Fibroblast of peridontal ligament (primary cell): ENCODE data around the gene ERCC8.
"Not testable (repeated sequence)": the region's sequence is repeated elsewhere in the genome, so short reads cannot be mapped to it uniquely, and the experiment has no call there.

Experiments used
- DNase-seq: peaks from one replicate; pipeline ENCODE4 v3.0.0-alpha.2; 2010; ENCODE audit errors: extremely low read depth

The ERCC8 gene

DNA sequence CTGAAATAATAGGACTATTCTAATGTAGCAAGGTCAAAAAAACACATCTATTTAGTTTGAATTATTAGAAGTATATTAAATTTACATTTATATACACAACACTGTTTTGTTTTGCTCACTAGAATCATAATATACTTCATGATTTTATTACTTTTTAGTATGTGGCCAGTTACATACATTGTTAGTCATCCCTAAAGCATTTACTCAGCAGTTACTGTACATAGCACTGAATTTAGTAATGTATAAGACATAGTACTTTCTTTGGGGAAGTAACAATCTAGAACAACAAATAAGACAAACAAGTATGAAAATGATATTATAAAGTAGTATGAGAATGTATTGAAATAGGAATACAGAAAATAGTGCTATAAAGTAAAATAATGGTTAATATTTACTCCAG is 28.2 kb downstream of the ERCC8 start:
- DNase-seq: peak; percentile 12

DNA sequence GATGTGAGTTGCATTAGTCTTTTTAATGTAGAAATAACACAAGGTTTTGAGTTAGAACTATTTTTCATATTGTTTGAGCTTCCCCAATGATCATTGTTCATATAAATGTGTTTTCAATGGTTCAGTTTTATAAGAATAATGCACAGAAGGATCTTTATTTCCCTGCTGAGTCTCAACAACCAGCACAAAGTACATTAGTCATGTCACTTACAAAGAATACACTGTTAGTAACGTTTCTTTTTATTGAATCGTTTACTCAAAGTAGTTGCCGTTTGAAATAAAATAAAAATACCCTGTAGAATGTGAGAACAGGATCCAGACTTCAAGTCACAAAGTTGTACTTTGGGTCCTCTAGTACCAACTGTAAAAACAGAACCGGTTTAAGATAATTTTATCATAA is 41.5 kb downstream of the ERCC8 start:
- DNase-seq: no peak

DNA sequence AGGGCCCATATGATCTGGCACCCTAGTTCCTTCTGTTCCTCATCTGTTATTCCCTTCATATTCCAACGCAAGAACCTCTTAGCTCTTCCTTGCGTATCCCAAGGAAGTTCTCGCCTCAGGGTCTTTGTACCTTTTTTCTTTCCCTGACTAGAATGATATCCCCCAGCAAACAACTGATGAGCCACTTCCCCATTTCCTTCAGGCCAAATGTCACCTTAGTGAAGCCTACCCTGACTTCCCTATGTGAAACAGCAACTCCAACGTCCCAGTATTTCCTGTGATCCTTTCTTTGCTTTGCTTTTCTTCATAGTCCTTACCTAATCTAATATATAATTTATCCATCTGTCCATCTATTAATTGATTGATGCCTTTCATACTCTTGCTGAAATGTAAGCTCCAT is 47.9 kb downstream of the ERCC8 start:
- no peak for DNase-seq

DNA sequence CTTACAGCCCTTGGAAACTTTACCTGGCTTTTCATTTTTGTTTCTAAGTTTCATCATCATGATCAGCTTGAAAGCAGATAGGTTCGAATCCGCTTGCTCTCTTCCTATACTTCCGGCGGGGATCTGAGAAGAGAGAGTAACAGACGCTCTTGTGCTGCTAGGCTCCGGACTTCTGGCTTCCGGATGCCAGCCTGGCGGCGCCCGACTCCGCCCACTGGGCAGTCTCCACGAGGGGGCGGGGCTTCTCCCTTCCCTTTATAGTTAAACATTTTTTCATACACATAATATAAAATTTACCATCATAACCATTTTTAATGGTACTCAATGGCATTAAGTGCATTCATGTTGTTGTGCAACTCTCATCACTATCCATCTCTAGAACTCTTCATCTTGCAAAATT is 51.3 kb downstream of the ERCC8 start:
- no peak for DNase-seq

- DNase-seq: no peak
Measured at GRCh38 chr5:60891667-60892066, 53.2 kb downstream of the ERCC8 start.

DNA sequence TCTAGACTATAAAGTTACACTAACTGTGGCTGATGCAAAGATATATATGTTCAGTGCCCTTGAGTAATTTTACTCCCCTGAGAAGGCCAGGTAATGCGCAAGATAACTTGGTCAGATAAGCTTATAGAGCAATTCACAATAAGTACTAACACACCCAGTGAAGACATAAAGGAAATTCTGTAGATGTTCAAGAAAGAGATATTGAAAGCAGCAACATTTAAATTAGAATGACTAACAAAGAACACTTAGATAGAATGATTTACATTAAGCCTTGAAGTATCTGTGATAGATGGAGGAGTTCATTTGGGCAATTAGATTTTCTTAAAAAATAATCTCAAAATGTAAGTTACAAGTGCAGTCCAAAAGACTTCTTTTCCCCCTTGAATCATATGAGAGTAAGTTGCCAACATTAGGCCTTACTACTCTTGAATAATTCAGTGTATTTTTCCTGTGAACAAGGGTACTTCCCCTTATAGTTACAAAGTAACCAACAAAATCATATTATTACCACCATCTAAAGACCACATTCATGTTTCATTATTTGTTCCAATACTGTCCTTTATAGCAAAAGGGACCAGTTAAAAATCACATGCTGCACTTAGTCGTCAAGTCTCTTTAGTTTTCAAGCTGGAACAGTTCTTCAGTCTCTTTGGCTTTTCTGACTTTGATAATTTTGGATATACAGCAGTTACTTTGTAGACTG is 56.4 kb downstream of the ERCC8 start:
- DNase-seq: no peak

- no peak for DNase-seq
Measured at GRCh38 chr5:60887746-60888145, 57.1 kb downstream of the ERCC8 start.

DNA sequence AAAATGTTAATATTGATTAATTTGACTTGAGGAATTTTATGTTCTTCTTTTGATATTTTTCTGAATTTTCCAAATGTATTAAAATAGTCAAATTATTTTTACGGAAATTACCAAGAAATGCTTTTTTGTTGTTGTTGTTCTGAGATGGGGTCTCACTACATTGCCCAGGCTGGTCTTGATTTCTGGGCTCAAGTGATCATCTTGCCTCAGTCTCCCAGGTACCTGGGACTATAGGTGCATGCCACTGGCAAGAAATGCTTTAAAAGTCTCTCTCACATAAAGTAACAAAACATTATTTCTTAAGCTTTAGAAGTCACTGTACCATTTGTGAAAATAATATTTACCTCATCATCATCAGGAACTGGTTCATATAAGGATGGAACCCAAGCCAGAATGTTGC is 57.8 kb downstream of the ERCC8 start:
- DNase-seq: no peak

DNA sequence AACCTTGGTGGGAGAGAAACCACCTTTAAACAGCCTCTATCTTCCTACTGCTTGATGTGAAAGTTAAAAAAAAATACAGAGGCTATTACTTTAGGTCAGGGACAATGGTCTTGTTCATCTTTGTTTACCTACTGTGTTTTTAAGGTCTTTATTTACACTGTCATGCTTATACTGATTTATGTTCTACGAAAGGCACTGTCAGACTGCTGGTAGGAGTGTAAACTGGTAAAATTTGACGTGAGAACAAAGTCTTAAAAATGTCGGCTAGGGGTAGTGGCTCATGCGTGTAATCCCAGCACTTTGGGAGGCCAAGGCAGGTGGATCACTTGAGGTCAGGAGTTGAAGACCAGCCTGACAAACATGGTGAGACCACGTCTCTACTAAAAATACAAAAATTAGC is 58.7 kb downstream of the ERCC8 start:
- DNase-seq: no peak

DNA sequence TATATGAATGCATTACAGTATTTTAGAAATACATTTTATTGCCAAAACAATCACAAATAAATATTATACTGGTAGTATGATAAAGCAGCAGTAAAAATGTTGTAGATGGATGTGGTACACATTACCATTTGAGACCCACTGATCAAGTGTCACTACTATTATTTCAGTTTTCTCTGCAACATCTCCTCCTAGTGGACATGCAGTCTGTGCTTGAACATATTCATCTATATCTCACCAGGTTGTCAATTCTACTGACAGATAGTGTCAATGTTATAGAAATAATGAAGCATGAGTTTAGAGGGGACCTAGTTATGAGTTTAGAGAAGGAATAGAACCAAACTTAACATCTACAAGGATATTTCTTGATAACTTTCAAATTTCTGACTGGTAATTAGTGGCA is 61.6 kb downstream of the ERCC8 start:
- peak; percentile 11 for DNase-seq

GRCh38 chr5:60872892-60873291 is 72.0 kb downstream of the ERCC8 start:
- no peak for DNase-seq

GRCh38 chr5:60870857-60871256 is 74.0 kb downstream of the ERCC8 start:
- DNase-seq: no peak

DNA sequence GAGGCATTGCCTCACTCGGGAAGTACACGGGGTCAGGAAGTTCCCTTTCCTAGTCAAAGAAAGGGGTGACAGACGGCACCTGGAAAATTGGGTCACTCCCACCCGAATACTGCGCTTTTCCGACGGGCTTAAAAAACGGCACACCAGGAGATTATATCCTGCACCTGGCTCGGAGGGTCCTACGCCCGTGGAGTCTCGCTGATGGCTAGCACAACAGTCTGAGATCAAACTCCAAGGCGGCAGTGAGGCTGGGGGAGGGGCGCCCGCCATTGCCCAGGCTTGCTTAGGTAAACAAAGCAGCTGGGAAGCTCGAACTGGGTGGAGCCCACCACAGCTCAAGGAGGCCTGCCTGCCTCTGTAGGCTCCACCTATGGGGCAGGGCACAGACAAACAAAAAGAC is 84.3 kb downstream of the ERCC8 start:
- DNase-seq: not testable (repeated sequence)

DNA sequence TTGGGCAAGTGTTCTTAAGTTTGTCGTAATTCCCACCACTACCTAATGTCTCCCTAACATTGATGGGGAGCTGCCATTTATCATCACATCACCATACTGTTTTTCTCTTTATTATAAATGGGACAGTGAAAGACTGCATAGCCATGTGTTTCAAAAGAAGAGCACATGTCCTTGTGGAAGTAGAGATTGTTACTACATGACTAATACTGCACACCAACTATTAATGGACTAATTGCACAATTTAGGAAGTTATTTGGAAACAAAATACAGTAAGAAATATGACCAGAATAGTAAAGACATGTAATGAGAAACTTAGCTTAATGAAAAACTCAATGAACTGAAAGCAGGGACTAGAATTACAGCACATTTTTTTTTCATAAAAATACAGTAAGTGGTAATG is 88.8 kb downstream of the ERCC8 start:
- no peak for DNase-seq

DNA sequence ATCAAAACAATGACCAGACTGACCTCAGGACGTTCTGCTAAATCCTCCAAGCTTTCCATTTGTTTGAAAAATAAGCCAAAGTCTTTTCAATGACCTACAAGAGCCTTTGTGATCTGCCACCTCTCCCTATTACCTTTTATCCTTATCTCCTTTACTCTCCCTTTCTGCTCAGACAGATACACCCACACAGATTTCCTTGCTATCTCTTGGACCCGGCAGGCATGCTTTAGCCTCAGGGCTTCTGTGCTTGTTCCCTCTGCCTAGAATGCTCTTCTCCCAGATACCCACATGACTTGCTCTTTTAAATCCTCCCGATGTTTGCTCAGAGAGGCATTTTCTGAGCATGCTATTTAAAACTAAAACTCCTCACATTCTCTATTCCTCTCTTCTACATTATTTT is 91.9 kb downstream of the ERCC8 start:
- no peak for DNase-seq

- DNase-seq: no peak
Measured at GRCh38 chr5:60852317-60852716, 92.6 kb downstream of the ERCC8 start.

- DNase-seq: no peak
Measured at GRCh38 chr5:60851626-60852025, 93.2 kb downstream of the ERCC8 start.

- no peak for DNase-seq
Measured at GRCh38 chr5:60846298-60846697, 98.6 kb downstream of the ERCC8 start.

DNA sequence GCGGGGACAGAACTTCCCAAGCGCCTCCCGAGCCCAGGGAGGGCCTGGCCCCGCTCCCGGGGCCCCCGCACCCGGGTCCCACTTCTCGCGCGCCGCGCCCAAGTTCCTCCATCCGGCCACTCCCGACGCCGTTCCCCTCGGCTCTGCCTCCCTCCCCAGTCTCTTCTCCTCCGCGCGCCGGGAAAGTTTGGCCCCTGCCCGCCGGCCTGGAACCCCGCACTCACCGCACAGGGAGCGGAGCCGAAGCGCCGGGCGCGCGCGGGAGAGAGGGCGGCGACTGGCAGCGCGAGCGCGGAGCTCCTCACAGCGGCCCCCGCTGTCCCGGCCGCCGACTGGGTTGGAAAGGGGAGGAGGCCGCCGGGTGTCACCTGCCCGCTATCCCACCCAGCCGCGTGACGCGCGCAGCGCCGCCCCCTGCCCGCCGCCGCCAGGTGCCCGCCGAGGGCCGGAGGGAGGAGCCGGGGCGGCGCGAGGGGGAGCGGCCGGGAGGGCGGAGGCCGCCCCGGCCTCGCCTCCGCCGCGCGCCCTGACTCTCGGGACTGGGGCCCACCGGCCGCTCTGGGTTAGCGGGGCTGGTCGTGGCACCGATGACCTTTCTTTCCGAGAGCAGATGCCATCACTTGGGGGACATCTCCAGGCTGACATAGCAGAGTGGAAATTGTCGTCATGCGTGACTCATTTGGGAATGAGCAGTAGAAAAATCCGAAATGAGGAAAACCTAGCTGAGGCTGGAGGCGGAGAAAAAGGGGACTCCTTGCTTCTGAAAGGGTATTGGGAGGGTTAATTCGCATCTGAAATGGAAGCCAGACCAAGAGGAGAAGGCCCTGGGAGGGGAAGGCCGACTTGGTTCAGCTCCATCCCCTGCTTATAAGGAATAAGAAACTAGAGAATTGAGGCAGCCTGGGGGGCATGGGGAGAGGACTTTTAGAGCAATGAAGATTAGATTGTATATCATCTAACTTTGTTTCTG is 100.6 kb downstream of the ERCC8 start, which contains the start of gene ELOVL7:
Gene ELOVL7 (minus strand): TSS at position 334 of the 970 bp plus-strand sequence. CDS start 56,872 bp downstream, outside the sequence.
- DNase-seq: peak; percentile 31

GRCh38 chr5:60843386-60843935 is 101.4 kb downstream of the ERCC8 start:
- no peak for DNase-seq

- no peak for DNase-seq
Measured at GRCh38 chr5:60842871-60843385, 101.9 kb downstream of the ERCC8 start.

- no peak for DNase-seq
Measured at GRCh38 chr5:60841361-60841760, 103.5 kb downstream of the ERCC8 start.
